ENCODE results near the gene PTGIS.
"Not testable (repeated sequence)": the region's sequence is repeated elsewhere in the genome, so short reads cannot be mapped to it uniquely, and the experiment has no call there.

GRCh38 chr20:49611539-49612126, 43.7 kb upstream of the PTGIS start:
- not testable (repeated sequence) for TF ChIP-seq EZH2phosphoT487 (IDR thresholded peaks at IDR 0.05; ENCODE audit: borderline replicate concordance, low read depth, low read length)
- TF ChIP-seq CTCF (conservative IDR thresholded peaks at IDR 0.05; ENCODE audit: low read length), result peak; percentile 69
